HepG2 (cell line): ENCODE data around the gene ZNF3. TPM values are rescaled to one million over a fixed set of nuclear protein-coding genes. Genes with fewer than 3 reads are reported as not detected.

ENCODE experiments used
- ATF7 ChIP-seq, 2 experiments: fragments of 450-650 bp in 1 of 2; sonication (generic) in 1 of 2; formaldehyde crosslinking in 1 of 2; IDR thresholded peaks; 2 replicates each; pipeline versions ENCODE4 v1.4.0 to v1.6.1; 2016 to 2020; ENCODE audit warnings: antibody characterized with exemption in 1 of 2, mild to moderate bottlenecking in 1 of 2, missing genetic modification reagents in 1 of 2
- CENPBD1 ChIP-seq: sonication (generic); formaldehyde crosslinking; IDR thresholded peaks from 2 replicates; pipeline ENCODE4 v1.8.0; 2022; ENCODE audit warnings: missing genetic modification reagents, low read depth, mild to moderate bottlenecking, borderline replicate concordance
- DNMT1 ChIP-seq: sonication (generic); formaldehyde crosslinking; IDR thresholded peaks from 2 replicates; pipeline ENCODE4 v1.5.1; 2020; ENCODE audit warnings: mild to moderate bottlenecking, missing genetic modification reagents
- E2F2 ChIP-seq: sonication (generic); formaldehyde crosslinking; IDR thresholded peaks from 2 replicates; pipeline ENCODE4 v1.4.0; 2020; ENCODE audit warnings: missing genetic modification reagents, borderline replicate concordance
- FOXC1 ChIP-seq: sonication (generic); formaldehyde crosslinking; IDR thresholded peaks from 2 replicates; pipeline ENCODE4 v1.8.0; 2022; ENCODE audit warnings: mild to moderate bottlenecking, missing genetic modification reagents, borderline replicate concordance
- JUNB ChIP-seq: sonication (generic); formaldehyde crosslinking; IDR thresholded peaks from 2 replicates; pipeline ENCODE4 v1.8.0; 2022; ENCODE audit warnings: missing genetic modification reagents, mild to moderate bottlenecking, borderline replicate concordance
- MBD4 ChIP-seq: IDR thresholded peaks from 2 replicates; pipeline ENCODE4 v1.6.1; 2012; ENCODE audit warnings: low read length, inconsistent platforms, borderline replicate concordance
- MED1 ChIP-seq: sonication (generic); formaldehyde crosslinking; IDR thresholded peaks from 2 replicates; pipeline ENCODE4 v1.4.0; 2020; ENCODE audit warnings: missing genetic modification reagents
- RCOR2 ChIP-seq: IDR thresholded peaks from 2 replicates; pipeline ENCODE4 v1.6.1; 2016; ENCODE audit warnings: missing biosample characterization, missing genetic modification reagents
- SKIL ChIP-seq: sonication (generic); formaldehyde crosslinking; IDR thresholded peaks from 2 replicates; pipeline ENCODE4 v1.8.0; 2022; ENCODE audit warnings: missing genetic modification reagents, mild to moderate bottlenecking, moderate library complexity, borderline replicate concordance
- SNAPC5 ChIP-seq: sonication (generic); formaldehyde crosslinking; IDR thresholded peaks from 2 replicates; pipeline ENCODE4 v1.8.1; 2023; ENCODE audit warnings: mild to moderate bottlenecking, missing genetic modification reagents, borderline replicate concordance
- STAT5B ChIP-seq: sonication (generic); formaldehyde crosslinking; IDR thresholded peaks from 2 replicates; pipeline ENCODE4 v1.4.0; 2020; ENCODE audit warnings: missing genetic modification reagents
- ZNF160 ChIP-seq: sonication (generic); formaldehyde crosslinking; IDR thresholded peaks from 2 replicates; pipeline ENCODE4 v1.8.0; 2022; ENCODE audit warnings: mild to moderate bottlenecking, inconsistent platforms, missing genetic modification reagents
- ZNF460 ChIP-seq: sonication (generic); formaldehyde crosslinking; IDR thresholded peaks from 2 replicates; pipeline ENCODE4 v1.5.1; 2020; ENCODE audit warnings: missing genetic modification reagents, mild to moderate bottlenecking, borderline replicate concordance
- ZNF546 ChIP-seq: sonication (generic); formaldehyde crosslinking; conservative IDR thresholded peaks from 2 replicates; pipeline ENCODE4 v1.8.1; 2023; ENCODE audit warnings: mild to moderate bottlenecking, missing genetic modification reagents
- ZNF550 ChIP-seq: sonication (generic); formaldehyde crosslinking; IDR thresholded peaks from 2 replicates; pipeline ENCODE4 v1.4.0; 2020; ENCODE audit warnings: mild to moderate bottlenecking, missing genetic modification reagents, borderline replicate concordance
- ZNF580 ChIP-seq: IDR thresholded peaks from 2 replicates; pipeline ENCODE4 v1.6.1; 2016; ENCODE audit warnings: low read depth, borderline replicate concordance
- ZNF7 ChIP-seq: IDR thresholded peaks from 2 replicates; pipeline ENCODE4 v1.6.1; 2016; ENCODE audit warnings: missing biosample characterization, missing genetic modification reagents
- ZNF770 ChIP-seq: sonication (generic); formaldehyde crosslinking; IDR thresholded peaks from 2 replicates; pipeline ENCODE4 v1.5.0; 2020; ENCODE audit warnings: mild to moderate bottlenecking, missing genetic modification reagents
- ZNF850 ChIP-seq: sonication (generic); formaldehyde crosslinking; conservative IDR thresholded peaks from 2 replicates; pipeline ENCODE4 v1.9.0; 2021; ENCODE audit warnings: mild to moderate bottlenecking, missing genetic modification reagents
- ZSCAN12 ChIP-seq: sonication (generic); formaldehyde crosslinking; IDR thresholded peaks from 2 replicates; pipeline ENCODE4 v1.9.0; 2021; ENCODE audit warnings: mild to moderate bottlenecking, missing genetic modification reagents
- polyA plus RNA-seq, 8 experiments: library from polyadenylated mRNA; depleted of rRNA in 3 of 8; stranded (reverse) in 7 of 8; unstranded in 1 of 8; fragments of >200 nt; fragmentation: Illumina TruSeq in 4 of 8; extraction: Trizol in 4 of 8; gene quantifications; 2 replicates each; pipeline versions ENCODE4 v1.2.1 to v1.2.3, GENCODE V29; 2011 to 2016; ENCODE audit warnings: low read depth in 4 of 8, missing spikeins in 1 of 8, mixed read lengths in 1 of 8; ENCODE audit not compliant: insufficient read depth in 1 of 8
- total RNA-seq, 5 experiments: library from RNA; depleted of rRNA; stranded (reverse); fragments of >200 nt; fragmentation: Illumina TruSeq; extraction: Trizol; gene quantifications; 2 replicates each; pipeline ENCODE4 v1.2.3, GENCODE V29; 2016; ENCODE audit warnings: low read depth in 1 of 5

The ZNF3 gene
- total and polyA plus RNA-seq, 2 of the 13 experiments (the other 11 are each of a cell fraction or from before 2014, with no cell fraction given): 33.7 to 56.9 TPM

- 0 out of 2 replicates have a peak, but pooled peaks have one; percentile 48 for TF ChIP-seq E2F2 (CRISPR knock-in tag)
- TF ChIP-seq CENPBD1 (CRISPR knock-in tag): no peak
- no peak; the same call in 1 of the 2 replicates for TF ChIP-seq ZNF770
- TF ChIP-seq JUNB: no peak
- peak; percentile 63; the same call in 1 of the 2 replicates for TF ChIP-seq SNAPC5 (CRISPR knock-in tag)
- peak; percentile 80 for TF ChIP-seq FOXC1 (CRISPR knock-in tag)
- 0 out of 2 replicates have a peak, but pooled peaks have one; percentile 22 for TF ChIP-seq ZNF550
- TF ChIP-seq ATF7 (IDR thresholded peaks at IDR 0.05): peak; percentile 40
- no peak; the same call in 1 of the 2 replicates for TF ChIP-seq ATF7 (CRISPR knock-in tag; IDR thresholded peaks at IDR 0.05)
- TF ChIP-seq ZNF7: no peak
- peak; percentile 64; the same call in 1 of the 2 replicates for TF ChIP-seq ZNF580 (CRISPR knock-in tag)
- peak; percentile 42; the same call in 1 of the 2 replicates for TF ChIP-seq ZNF160
- no peak for TF ChIP-seq RCOR2 (CRISPR knock-in tag)
- TF ChIP-seq ZNF850 (CRISPR knock-in tag): peak; percentile 74; the same call in 1 of the 2 replicates
- peak; percentile 50; the same call in 1 of the 2 replicates for TF ChIP-seq ZNF460 (CRISPR knock-in tag)
- TF ChIP-seq STAT5B (CRISPR knock-in tag): no peak
- TF ChIP-seq DNMT1 (CRISPR knock-in tag): peak; percentile 76; the same call in 1 of the 2 replicates
- peak; percentile 55; the same call in 1 of the 2 replicates for TF ChIP-seq ZSCAN12
- TF ChIP-seq MBD4: no peak
- TF ChIP-seq SKIL (CRISPR knock-in tag): 0 out of 2 replicates have a peak, but pooled peaks have one; percentile 7
- peak; percentile 45; the same call in 1 of the 2 replicates for TF ChIP-seq MED1
- 0 out of 2 replicates have a peak, but pooled peaks have one; percentile 21 for TF ChIP-seq ZNF546
Measured at GRCh38 chr7:100126931-100127865, 45.7 kb upstream of the ZNF3 start, which contains the start of gene MBLAC1 (continued).
